HepG2 (cell line): ENCODE measurements around the gene RETN. TPM values are rescaled to one million over a fixed set of nuclear protein-coding genes. Genes with fewer than 3 reads are reported as not detected.

ENCODE experiments used
- ATAC-seq: fragments of 200-7000 bp; cut with Tn5 transposase; 3 replicates; pipeline ENCODE4 v1.9.1; 2020; ENCODE audit warnings: mild to moderate bottlenecking, moderate library complexity
- BruUV-seq: library from RNA; stranded (reverse); fragments of 400-500 nt; replicated peaks from 2 replicates; lab custom pipeline; 2021; lab: Mats Ljungman, UMichigan
- CTCF ChIA-PET: fragments of 300-600 bp; formaldehyde crosslinking; extraction: SDS; loops from one replicate; lab custom pipeline; 2021; ENCODE audit warnings: low total read pairs, inconsistent platforms, low intra/inter-chr PET ratio; lab: Yijun Ruan, JAX
- POLR2A ChIA-PET: fragments of 350-600 bp; sonication (Branson Sonifier 250); formaldehyde crosslinking; loops from one replicate; lab custom pipeline; 2020; ENCODE audit warnings: antibody characterized with exemption, inconsistent platforms; lab: Yijun Ruan, JAX
- DNase-seq: peaks from one replicate; pipeline ENCODE4 v3.0.0-alpha.2; 2015; ENCODE audit warnings: low spot score
- FAIRE-seq: peaks from 3 replicates; lab custom pipeline; 2011; peaks lifted over from hg19 to GRCh38; lab: Jason Lieb, UNC
- H2AFZ ChIP-seq: one replicate; pipeline ENCODE4 v1.6.1; 2011; ENCODE audit warnings: low read length, inconsistent platforms
- H3K27ac ChIP-seq: fragments of 300-600 bp; 3 replicates; pipeline ENCODE4 v1.8.0; 2011; ENCODE audit warnings: mixed run types, mild to moderate bottlenecking, mixed read lengths, low read length, inconsistent platforms; ENCODE audit not compliant: insufficient read depth; ENCODE audit errors: extremely low read length
- H3K27me3 ChIP-seq, 2 experiments: fragments of 200-600 bp in 1 of 2; 2 replicates in 1 of 2; 3 replicates in 1 of 2; pipeline versions ENCODE4 v1.6.0 to v1.8.0; 2011; ENCODE audit warnings: low read length in 2 of 2, mild to moderate bottlenecking in 2 of 2, moderate library complexity in 2 of 2, inconsistent platforms in 1 of 2; ENCODE audit not compliant: insufficient read depth in 2 of 2, control insufficient read depth in 1 of 2
- H3K36me3 ChIP-seq, 2 experiments: fragments of 200-600 bp in 1 of 2; replicated peaks in 1 of 2; 2 replicates in 1 of 2; 3 replicates in 1 of 2; pipeline versions ENCODE4 v1.5.1 to v1.8.0; 2011; ENCODE audit warnings: low read length in 2 of 2, inconsistent platforms in 1 of 2; ENCODE audit not compliant: insufficient read depth in 2 of 2, control insufficient read depth in 1 of 2
- H3K4me1 ChIP-seq: 2 replicates; pipeline ENCODE4 v1.5.1; 2012; ENCODE audit warnings: low read length, inconsistent platforms; ENCODE audit not compliant: insufficient read depth
- H3K4me2 ChIP-seq: 2 replicates; pipeline ENCODE4 v1.6.0; 2011; ENCODE audit warnings: low read depth, low read length, inconsistent platforms
- H3K4me3 ChIP-seq, 3 experiments: fragments of 200-600 bp in 1 of 3; sonication (generic), shearing (Covaris generic) in 1 of 3; replicated peaks in 1 of 3; 2 replicates each; pipeline ENCODE4 v1.5.1; 2011 to 2016; ENCODE audit warnings: low read length in 3 of 3, inconsistent platforms in 2 of 3, low read depth in 2 of 3, mild to moderate bottlenecking in 2 of 3, control low read depth in 1 of 3, mixed read lengths in 1 of 3; ENCODE audit not compliant: insufficient read depth in 1 of 3
- H3K79me2 ChIP-seq: one replicate; pipeline ENCODE4 v1.6.1; 2011; ENCODE audit warnings: low read length, inconsistent platforms; ENCODE audit not compliant: insufficient read depth
- H3K9ac ChIP-seq: 2 replicates; pipeline ENCODE4 v1.6.0; 2011; ENCODE audit warnings: mild to moderate bottlenecking, low read depth, low read length, inconsistent platforms; ENCODE audit not compliant: insufficient read depth
- H3K9me3 ChIP-seq: 2 replicates; pipeline ENCODE4 v1.5.1; 2012; ENCODE audit warnings: mild to moderate bottlenecking, low read length
- H4K20me1 ChIP-seq: 2 replicates; pipeline ENCODE4 v1.6.0; 2011; ENCODE audit warnings: inconsistent platforms, mild to moderate bottlenecking, low read length, moderate library complexity; ENCODE audit not compliant: insufficient read depth
- AGO2 ChIP-seq: fragments of 200-400 bp; formaldehyde crosslinking; optimal IDR thresholded peaks from 2 replicates; pipeline ENCODE3; 2017; ENCODE audit warnings: mild to moderate bottlenecking, low read depth, low read length, moderate library complexity
- MAZ ChIP-seq, 2 experiments: sonication (generic) in 1 of 2; formaldehyde crosslinking in 1 of 2; IDR thresholded peaks; 2 replicates each; pipeline versions ENCODE4 v1.5.0 to v1.6.1; 2012 to 2020; ENCODE audit warnings: low read depth in 2 of 2, mild to moderate bottlenecking in 2 of 2, borderline replicate concordance in 1 of 2, improper control_type of control experiment in 1 of 2, low read length in 1 of 2, missing genetic modification reagents in 1 of 2, moderate library complexity in 1 of 2
- MLXIP ChIP-seq: sonication (generic); formaldehyde crosslinking; IDR thresholded peaks from 2 replicates; pipeline ENCODE4 v1.9.0; 2021; ENCODE audit warnings: missing genetic modification reagents, borderline replicate concordance
- NBN ChIP-seq: fragments of 450-650 bp; conservative IDR thresholded peaks from 2 replicates; pipeline ENCODE4 v1.6.1; 2017
- NR3C1 ChIP-seq: sonication (generic); formaldehyde crosslinking; IDR thresholded peaks from 2 replicates; pipeline ENCODE4 v1.4.0; 2020; ENCODE audit warnings: missing genetic modification reagents
- RBFOX2 ChIP-seq: fragments of 200-400 bp; formaldehyde crosslinking; IDR thresholded peaks from 2 replicates; pipeline ENCODE4 v1.6.1; 2017; ENCODE audit warnings: low read depth, mild to moderate bottlenecking, low read length
- SAFB2 ChIP-seq: sonication (generic); formaldehyde crosslinking; IDR thresholded peaks from 2 replicates; pipeline ENCODE4 v1.5.1; 2020; ENCODE audit warnings: missing genetic modification reagents, low read depth, mild to moderate bottlenecking, borderline replicate concordance
- SALL2 ChIP-seq: sonication (generic); formaldehyde crosslinking; IDR thresholded peaks from 2 replicates; pipeline ENCODE4 v1.8.1; 2023; ENCODE audit warnings: mild to moderate bottlenecking, missing genetic modification reagents, inconsistent platforms
- TFE3 ChIP-seq: IDR thresholded peaks from 2 replicates; pipeline ENCODE4 v1.6.1; 2016
- THAP11 ChIP-seq: IDR thresholded peaks from 2 replicates; pipeline ENCODE4 v1.6.1; 2016; ENCODE audit warnings: missing biosample characterization, missing genetic modification reagents
- TRIM24 ChIP-seq: sonication (generic); formaldehyde crosslinking; IDR thresholded peaks from 2 replicates; pipeline ENCODE4 v1.8.0; 2022; ENCODE audit warnings: mild to moderate bottlenecking, missing genetic modification reagents
- YEATS2 ChIP-seq: sonication (generic); formaldehyde crosslinking; IDR thresholded peaks from 2 replicates; pipeline ENCODE4 v1.4.0; 2020; ENCODE audit warnings: missing genetic modification reagents, borderline replicate concordance
- ZNF136 ChIP-seq: sonication (generic); formaldehyde crosslinking; IDR thresholded peaks from 2 replicates; pipeline ENCODE4 v1.8.1; 2022; ENCODE audit warnings: low read depth, mild to moderate bottlenecking, moderate library complexity, missing genetic modification reagents
- ZNF790 ChIP-seq: sonication (generic); formaldehyde crosslinking; IDR thresholded peaks from 2 replicates; pipeline ENCODE4 v1.8.0; 2022; ENCODE audit warnings: missing genetic modification reagents, mild to moderate bottlenecking, borderline replicate concordance
- WGBS: methylation state at CpG from one replicate; pipeline ENCODE4 v1.1.6; 2017; ENCODE audit warnings: low lambda C conversion rate; 5-methylcytosine and 5-hydroxymethylcytosine counted together
- in situ Hi-C: cut with HindIII; loops from 2 replicates; pipeline ENCODE4 v1.10.0; 2017; ENCODE audit warnings: low pct_unique_long_range_greater_than_20kb; ENCODE audit not compliant: extremely low pct_ligation_motif_present
- intact Hi-C: fragments of 100-400 bp; cut with micrococcal nuclease; formaldehyde crosslinking; loops from one replicate; pipeline ENCODE4 v1.10.0; 2022; ENCODE audit not compliant: unreplicated experiment
- polyA plus RNA-seq, 8 experiments: library from polyadenylated mRNA; depleted of rRNA in 3 of 8; stranded (reverse) in 7 of 8; unstranded in 1 of 8; fragments of >200 nt; fragmentation: Illumina TruSeq in 4 of 8; extraction: Trizol in 4 of 8; gene quantifications; 2 replicates each; pipeline versions ENCODE4 v1.2.1 to v1.2.3, GENCODE V29; 2011 to 2016; ENCODE audit warnings: low read depth in 4 of 8, missing spikeins in 1 of 8, mixed read lengths in 1 of 8; ENCODE audit not compliant: insufficient read depth in 1 of 8
- total RNA-seq, 5 experiments: library from RNA; depleted of rRNA; stranded (reverse); fragments of >200 nt; fragmentation: Illumina TruSeq; extraction: Trizol; gene quantifications; 2 replicates each; pipeline ENCODE4 v1.2.3, GENCODE V29; 2016; ENCODE audit warnings: low read depth in 1 of 5
- TF ChIP-seq, protein P1 (sequence below): sonication (generic); formaldehyde crosslinking; IDR thresholded peaks from 2 replicates; pipeline ENCODE4 v1.5.1; 2020; ENCODE audit warnings: missing genetic modification reagents, mild to moderate bottlenecking, borderline replicate concordance

Gene RETN
- total and polyA plus RNA-seq, 2 of the 13 experiments (the other 11 are each of a cell fraction or from before 2014, with no cell fraction given) = not detected

GRCh38 chr19:7645163-7645562 is 23.7 kb upstream of the RETN start:
- Histone ChIP-seq H3K9me3 (no peaks in the 10 kb centered on the region), H3K4me2 (no peak overlapping the region), H3K27ac (no peak overlapping the region), H3K4me3 (no peak overlapping the region), H3K9ac (no peak overlapping the region), H3K36me3 (no peaks in the 10 kb centered on the region), H3K4me1 (no peaks in the 10 kb centered on the region), H4K20me1 (no peaks in the 10 kb centered on the region), H3K79me2 (no peaks in the 10 kb centered on the region), H3K27me3 (no peaks in the 10 kb centered on the region)
- in situ Hi-C loops (no loop called here), intact Hi-C loops (no loop called here)
- CTCF ChIA-PET = no interaction called here
- no TSS peak for BruUV-seq
- 100% methylated on average over 11 of the region's 14 CpGs for WGBS
- no peak for ATAC-seq
- DNase-seq = no peak
- no peak for FAIRE-seq
- POLR2A ChIA-PET = no interaction called here
- TF ChIP-seq ZNF790 (CRISPR knock-in tag) (no peak), RBFOX2 (peak; percentile 30; the same call in 1 of the 2 replicates), AGO2 (peak; percentile 72), NR3C1 (no peak), SAFB2 (CRISPR knock-in tag) (no peak), MAZ (IDR thresholded peaks at IDR 0.05; ENCODE audit: borderline replicate concordance, low read depth, low read length) (no peak), MAZ (CRISPR knock-in tag; IDR thresholded peaks at IDR 0.05; ENCODE audit: low read depth) (no peak), MLXIP (no peak), TRIM24 (CRISPR knock-in tag) (no peak), SALL2 (CRISPR knock-in tag) (no peak), THAP11 (CRISPR knock-in tag) (no peak), NBN (no peak), TFE3 (no peak), ZNF136 (CRISPR knock-in tag) (no peak), YEATS2 (CRISPR knock-in tag) (no peak)
- TF ChIP-seq, protein P1, sequence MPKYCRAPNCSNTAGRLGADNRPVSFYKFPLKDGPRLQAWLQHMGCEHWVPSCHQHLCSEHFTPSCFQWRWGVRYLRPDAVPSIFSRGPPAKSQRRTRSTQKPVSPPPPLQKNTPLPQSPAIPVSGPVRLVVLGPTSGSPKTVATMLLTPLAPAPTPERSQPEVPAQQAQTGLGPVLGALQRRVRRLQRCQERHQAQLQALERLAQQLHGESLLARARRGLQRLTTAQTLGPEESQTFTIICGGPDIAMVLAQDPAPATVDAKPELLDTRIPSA (CRISPR knock-in tag) = no peak
- TF ChIP-seq, all 625 proteins: peak for 2
- H2AFZ ChIP-seq = no peak overlapping the region
